Measurements from ENCODE around the gene ZNF304. TPM values are rescaled to one million over a fixed set of nuclear protein-coding genes. Genes with fewer than 3 reads are reported as not detected.

The ZNF304 gene
- total RNA-seq, 1 experiment from 2014 or later = 0.07 TPM

- Mint-ChIP-seq H3K27ac (ENCODE audit: unreplicated experiment) (no peak overlapping the region), H3K36me3 (ENCODE audit: insufficient read depth, unreplicated experiment) (no peaks in the 10 kb centered on the region), H3K4me1 (ENCODE audit: low read depth, unreplicated experiment) (no peaks in the 10 kb centered on the region), H3K9me3 (ENCODE audit: unreplicated experiment) (no peaks in the 10 kb centered on the region), H3K4me3 (ENCODE audit: unreplicated experiment) (no peak overlapping the region), H3K27me3 (ENCODE audit: insufficient read depth, unreplicated experiment) (no peaks in the 10 kb centered on the region)
- intact Hi-C loops (cut with micrococcal nuclease; ENCODE audit: unreplicated experiment) = no loop called here
- DNase-seq = no peak
- H3K36me3 ChIP-seq (ENCODE audit: control insufficient read depth, insufficient read depth, low read length) = no peaks in the 10 kb centered on the region
- ChIA-PET CTCF (no interaction called here), POLR2A (no interaction called here)
- TF ChIP-seq CTCF (IDR thresholded peaks at IDR 0.05; ENCODE audit: insufficient read depth in 1 of 2, low read depth in 1 of 2, low read length in 1 of 2, severe bottlenecking in 1 of 2, unreplicated experiment in 1 of 2) = no peak
- no peaks in the 10 kb centered on the region for H3K9me3 ChIP-seq
- H3K4me1 ChIP-seq = no peaks in the 10 kb centered on the region
- H3K4me3 ChIP-seq (ENCODE audit: low read depth, low read length) = no peak overlapping the region
- no peaks in the 10 kb centered on the region for H3K27me3 ChIP-seq (replicated peaks; ENCODE audit: control insufficient read depth, insufficient read depth, low read length)
- no TSS peak for BruUV-seq (replicated peaks)
Observed at GRCh38 chr19:57338877-57339276, 12.2 kb upstream of the ZNF304 start.

GRCh38 chr19:57342582-57342981 lies 8.5 kb upstream of the ZNF304 start:
- peaks cover 4% of the 10 kb centered on the region for H3K27me3 Mint-ChIP-seq (ENCODE audit: insufficient read depth, unreplicated experiment)
- TF ChIP-seq CTCF (IDR thresholded peaks at IDR 0.05; ENCODE audit: insufficient read depth in 1 of 2, low read depth in 1 of 2, low read length in 1 of 2, severe bottlenecking in 1 of 2, unreplicated experiment in 1 of 2) = no peak
- H3K4me1 Mint-ChIP-seq (ENCODE audit: low read depth, unreplicated experiment) = no peaks in the 10 kb centered on the region
- H3K4me1 ChIP-seq = no peaks in the 10 kb centered on the region
- no peak overlapping the region for H3K4me3 ChIP-seq (ENCODE audit: low read depth, low read length)
- no peaks in the 10 kb centered on the region for H3K36me3 Mint-ChIP-seq (ENCODE audit: insufficient read depth, unreplicated experiment)
- H3K36me3 ChIP-seq (ENCODE audit: control insufficient read depth, insufficient read depth, low read length) = no peaks in the 10 kb centered on the region
- H3K27me3 ChIP-seq (replicated peaks; ENCODE audit: control insufficient read depth, insufficient read depth, low read length) = no peaks in the 10 kb centered on the region
- BruUV-seq (replicated peaks) = no TSS peak
- no peaks in the 10 kb centered on the region for H3K9me3 ChIP-seq
- no peaks in the 10 kb centered on the region for H3K9me3 Mint-ChIP-seq (ENCODE audit: unreplicated experiment)
- ChIA-PET POLR2A (no interaction called here), CTCF (interaction anchor here (0.7 kb wide), 1 partner anchor 9 kb away, joined by 4 read pairs; no protein-coding TSS in a partner anchor)
- H3K4me3 Mint-ChIP-seq (ENCODE audit: unreplicated experiment) = no peak overlapping the region
- DNase-seq = no peak
- H3K27ac Mint-ChIP-seq (ENCODE audit: unreplicated experiment) = no peak overlapping the region
- intact Hi-C loops (cut with micrococcal nuclease; ENCODE audit: unreplicated experiment) = no loop called here

- Histone ChIP-seq H3K36me3 (ENCODE audit: control insufficient read depth, insufficient read depth, low read length) (no peaks in the 10 kb centered on the region), H3K4me3 (ENCODE audit: low read depth, low read length) (no peak overlapping the region), H3K9me3 (no peaks in the 10 kb centered on the region), H3K4me1 (no peaks in the 10 kb centered on the region), H3K27me3 (replicated peaks; ENCODE audit: control insufficient read depth, insufficient read depth, low read length) (no peaks in the 10 kb centered on the region)
- peaks cover 14% of the 10 kb centered on the region for H3K9me3 Mint-ChIP-seq (ENCODE audit: unreplicated experiment)
- ChIA-PET CTCF (no interaction called here), POLR2A (no interaction called here)
- no peak for DNase-seq
- intact Hi-C loops (cut with micrococcal nuclease; ENCODE audit: unreplicated experiment) = no loop called here
- no peaks in the 10 kb centered on the region for H3K36me3 Mint-ChIP-seq (ENCODE audit: insufficient read depth, unreplicated experiment)
- H3K27ac Mint-ChIP-seq (ENCODE audit: unreplicated experiment) = no peak overlapping the region
- H3K4me3 Mint-ChIP-seq (ENCODE audit: unreplicated experiment) = no peak overlapping the region
- no peaks in the 10 kb centered on the region for H3K4me1 Mint-ChIP-seq (ENCODE audit: low read depth, unreplicated experiment)
- no peak for TF ChIP-seq CTCF (IDR thresholded peaks at IDR 0.05; ENCODE audit: insufficient read depth in 1 of 2, low read depth in 1 of 2, low read length in 1 of 2, severe bottlenecking in 1 of 2, unreplicated experiment in 1 of 2)
- BruUV-seq (replicated peaks) = no TSS peak
- peaks cover 8% of the 10 kb centered on the region for H3K27me3 Mint-ChIP-seq (ENCODE audit: insufficient read depth, unreplicated experiment)
Observed at GRCh38 chr19:57348136-57348535, 2.9 kb upstream of the ZNF304 start.

All from Caco-2 (cell line).